HEK293 (cell line): ENCODE data around the gene TSGA10IP.

Source experiments
- CTCF ChIA-PET: fragments of 350-600 bp; formaldehyde crosslinking; extraction: SDS; loops from one replicate; lab custom pipeline; 2021; ENCODE audit warnings: antibody characterized with exemption; lab: Yijun Ruan, JAX
- POLR2A ChIA-PET: fragments of 300-600 bp; formaldehyde crosslinking; extraction: SDS; loops from one replicate; lab custom pipeline; 2020; ENCODE audit warnings: antibody characterized with exemption, inconsistent platforms; lab: Yijun Ruan, JAX
- H3K27ac ChIP-seq: fragments of 200-500 bp; sonication (Bioruptor generic); 2 replicates; pipeline ENCODE4 v1.5.1; 2014; ENCODE audit warnings: low read depth, low read length, control low read depth, inconsistent platforms; ENCODE audit errors: extremely low read depth
- H3K36me3 ChIP-seq, 2 experiments: fragments of 200-500 bp in 1 of 2; sonication (Bioruptor generic) in 1 of 2; 1 replicate in 1 of 2; 2 replicates in 1 of 2; pipeline ENCODE4 v1.5.1; 2014 to 2017; ENCODE audit warnings: inconsistent platforms in 2 of 2, low read length in 2 of 2; ENCODE audit not compliant: control insufficient read depth in 2 of 2, insufficient read depth in 1 of 2
- H3K4me1 ChIP-seq: fragments of 200-500 bp; sonication (Bioruptor generic); 2 replicates; pipeline ENCODE4 v1.5.1; 2014; ENCODE audit warnings: mild to moderate bottlenecking, low read length, inconsistent platforms; ENCODE audit not compliant: control insufficient read depth, insufficient read depth
- H3K4me3 ChIP-seq: 2 replicates; pipeline ENCODE4 v1.5.1; 2011; ENCODE audit warnings: low read depth, mild to moderate bottlenecking, control low read depth, low read length, moderate library complexity
- H3K9me3 ChIP-seq: fragments of 200-500 bp; sonication (Bioruptor generic); 2 replicates; pipeline ENCODE4 v1.5.1; 2014; ENCODE audit warnings: low read depth, low read length, inconsistent platforms; ENCODE audit not compliant: control insufficient read depth, insufficient read depth
- EGR2 ChIP-seq: fragments of 450-650 bp; formaldehyde crosslinking; IDR thresholded peaks from 2 replicates; pipeline ENCODE4 v1.5.1; 2016; ENCODE audit warnings: low read depth, missing biosample characterization, missing genetic modification characterization
- GLIS1 ChIP-seq: fragments of 450-650 bp; formaldehyde crosslinking; IDR thresholded peaks from 2 replicates; pipeline ENCODE4 v1.5.1; 2016; ENCODE audit warnings: missing biosample characterization, missing genetic modification characterization
- GLIS2 ChIP-seq: fragments of 450-650 bp; formaldehyde crosslinking; IDR thresholded peaks from 2 replicates; pipeline ENCODE4 v1.5.1; 2016; ENCODE audit warnings: missing biosample characterization, missing genetic modification characterization
- HOXC10 ChIP-seq: sonication (generic); formaldehyde crosslinking; IDR thresholded peaks from 2 replicates; pipeline ENCODE4 v1.8.1; 2023; ENCODE audit warnings: mild to moderate bottlenecking, missing genetic modification reagents
- IKZF3 ChIP-seq: fragments of 450-650 bp; IDR thresholded peaks from 2 replicates; pipeline ENCODE4 v1.5.0; 2018; ENCODE audit warnings: missing biosample characterization, mild to moderate bottlenecking, missing genetic modification characterization, moderate library complexity
- KLF16 ChIP-seq: fragments of 450-650 bp; formaldehyde crosslinking; IDR thresholded peaks from 2 replicates; pipeline ENCODE4 v1.5.1; 2017; ENCODE audit warnings: missing biosample characterization, missing genetic modification characterization
- KLF9 ChIP-seq: fragments of 450-650 bp; formaldehyde crosslinking; IDR thresholded peaks from 2 replicates; pipeline ENCODE4 v1.5.1; 2016; ENCODE audit warnings: missing biosample characterization, missing genetic modification characterization, low read depth
- RBAK ChIP-seq: fragments of 450-650 bp; formaldehyde crosslinking; IDR thresholded peaks from 2 replicates; pipeline ENCODE4 v1.5.1; 2016; ENCODE audit warnings: missing biosample characterization, missing genetic modification characterization
- SCRT2 ChIP-seq: fragments of 450-650 bp; formaldehyde crosslinking; IDR thresholded peaks from 2 replicates; pipeline ENCODE4 v1.5.1; 2016; ENCODE audit warnings: missing biosample characterization, missing genetic modification characterization
- SP2 ChIP-seq: fragments of 450-650 bp; formaldehyde crosslinking; IDR thresholded peaks from 2 replicates; pipeline ENCODE4 v1.5.1; 2016; ENCODE audit warnings: missing biosample characterization, missing genetic modification characterization
- SP3 ChIP-seq: fragments of 450-650 bp; formaldehyde crosslinking; IDR thresholded peaks from 2 replicates; pipeline ENCODE4 v1.5.1; 2016; ENCODE audit warnings: missing biosample characterization, missing genetic modification characterization
- SP7 ChIP-seq: fragments of 450-650 bp; formaldehyde crosslinking; IDR thresholded peaks from 2 replicates; pipeline ENCODE4 v1.5.1; 2016; ENCODE audit warnings: missing biosample characterization, missing genetic modification characterization
- YY1 ChIP-seq: fragments of 450-650 bp; formaldehyde crosslinking; IDR thresholded peaks from 2 replicates; pipeline ENCODE4 v1.5.1; 2018; ENCODE audit warnings: missing biosample characterization, missing genetic modification characterization
- ZBTB20 ChIP-seq: fragments of 450-650 bp; formaldehyde crosslinking; IDR thresholded peaks from 2 replicates; pipeline ENCODE4 v1.5.1; 2016; ENCODE audit warnings: missing biosample characterization, missing genetic modification characterization
- ZFHX2 ChIP-seq: fragments of 450-650 bp; formaldehyde crosslinking; conservative IDR thresholded peaks from 2 replicates; pipeline ENCODE4 v1.5.1; 2016; ENCODE audit warnings: missing biosample characterization, missing genetic modification characterization
- ZIC2 ChIP-seq: fragments of 450-650 bp; formaldehyde crosslinking; IDR thresholded peaks from 2 replicates; pipeline ENCODE4 v1.5.1; 2016; ENCODE audit warnings: missing biosample characterization, missing genetic modification characterization
- ZNF16 ChIP-seq: fragments of 450-650 bp; formaldehyde crosslinking; IDR thresholded peaks from 2 replicates; pipeline ENCODE4 v1.5.1; 2016; ENCODE audit warnings: low read depth, missing biosample characterization, missing genetic modification characterization
- ZNF202 ChIP-seq: fragments of 450-650 bp; formaldehyde crosslinking; IDR thresholded peaks from 2 replicates; pipeline ENCODE4 v1.5.1; 2016; ENCODE audit warnings: missing biosample characterization, missing genetic modification characterization, borderline replicate concordance
- ZNF223 ChIP-seq: fragments of 450-650 bp; formaldehyde crosslinking; IDR thresholded peaks from 2 replicates; pipeline ENCODE4 v1.5.1; 2016; ENCODE audit warnings: missing biosample characterization, missing genetic modification characterization
- ZNF335 ChIP-seq: fragments of 450-650 bp; formaldehyde crosslinking; conservative IDR thresholded peaks from 2 replicates; pipeline ENCODE4 v1.5.1; 2016; ENCODE audit warnings: missing biosample characterization, missing genetic modification characterization
- ZNF341 ChIP-seq: fragments of 450-650 bp; formaldehyde crosslinking; IDR thresholded peaks from 2 replicates; pipeline ENCODE4; 2016; ENCODE audit warnings: low read depth, missing biosample characterization, missing genetic modification characterization
- ZNF37A ChIP-seq: fragments of 450-650 bp; IDR thresholded peaks from 2 replicates; pipeline ENCODE4 v1.5.1; 2018; ENCODE audit warnings: missing biosample characterization, missing genetic modification characterization
- ZNF510 ChIP-seq: fragments of 450-650 bp; formaldehyde crosslinking; IDR thresholded peaks from 2 replicates; pipeline ENCODE4 v1.5.1; 2018; ENCODE audit warnings: mild to moderate bottlenecking, missing genetic modification characterization, missing biosample characterization; ENCODE audit not compliant: insufficient replicate concordance
- ZNF623 ChIP-seq: fragments of 450-650 bp; formaldehyde crosslinking; IDR thresholded peaks from 2 replicates; pipeline ENCODE4 v1.5.1; 2016; ENCODE audit warnings: missing biosample characterization, missing genetic modification characterization
- ZNF629 ChIP-seq: fragments of 450-650 bp; formaldehyde crosslinking; IDR thresholded peaks from 2 replicates; pipeline ENCODE4 v1.5.1; 2017; ENCODE audit warnings: missing biosample characterization, missing genetic modification characterization
- ZXDB ChIP-seq: fragments of 450-650 bp; formaldehyde crosslinking; IDR thresholded peaks from 2 replicates; pipeline ENCODE4 v1.5.1; 2016; ENCODE audit warnings: missing biosample characterization, missing genetic modification characterization
- TF ChIP-seq, protein P1 (sequence below): fragments of 450-650 bp; formaldehyde crosslinking; optimal IDR thresholded peaks from 2 replicates; pipeline ENCODE3; 2016; ENCODE audit warnings: missing biosample characterization, mild to moderate bottlenecking, missing genetic modification characterization
- TF ChIP-seq, protein P2 (sequence below): fragments of 450-650 bp; formaldehyde crosslinking; IDR thresholded peaks from 2 replicates; pipeline ENCODE4 v1.5.1; 2016; ENCODE audit warnings: missing biosample characterization, missing genetic modification characterization
- TF ChIP-seq, protein P3 (sequence below): fragments of 450-650 bp; formaldehyde crosslinking; IDR thresholded peaks from 2 replicates; pipeline ENCODE4 v1.5.1; 2016; ENCODE audit warnings: missing biosample characterization, missing genetic modification characterization
- TF ChIP-seq, protein P4 (sequence below): fragments of 450-650 bp; formaldehyde crosslinking; IDR thresholded peaks from 2 replicates; pipeline ENCODE4 v1.5.1; 2016; ENCODE audit warnings: missing biosample characterization, missing genetic modification characterization

TSGA10IP gene

DNA sequence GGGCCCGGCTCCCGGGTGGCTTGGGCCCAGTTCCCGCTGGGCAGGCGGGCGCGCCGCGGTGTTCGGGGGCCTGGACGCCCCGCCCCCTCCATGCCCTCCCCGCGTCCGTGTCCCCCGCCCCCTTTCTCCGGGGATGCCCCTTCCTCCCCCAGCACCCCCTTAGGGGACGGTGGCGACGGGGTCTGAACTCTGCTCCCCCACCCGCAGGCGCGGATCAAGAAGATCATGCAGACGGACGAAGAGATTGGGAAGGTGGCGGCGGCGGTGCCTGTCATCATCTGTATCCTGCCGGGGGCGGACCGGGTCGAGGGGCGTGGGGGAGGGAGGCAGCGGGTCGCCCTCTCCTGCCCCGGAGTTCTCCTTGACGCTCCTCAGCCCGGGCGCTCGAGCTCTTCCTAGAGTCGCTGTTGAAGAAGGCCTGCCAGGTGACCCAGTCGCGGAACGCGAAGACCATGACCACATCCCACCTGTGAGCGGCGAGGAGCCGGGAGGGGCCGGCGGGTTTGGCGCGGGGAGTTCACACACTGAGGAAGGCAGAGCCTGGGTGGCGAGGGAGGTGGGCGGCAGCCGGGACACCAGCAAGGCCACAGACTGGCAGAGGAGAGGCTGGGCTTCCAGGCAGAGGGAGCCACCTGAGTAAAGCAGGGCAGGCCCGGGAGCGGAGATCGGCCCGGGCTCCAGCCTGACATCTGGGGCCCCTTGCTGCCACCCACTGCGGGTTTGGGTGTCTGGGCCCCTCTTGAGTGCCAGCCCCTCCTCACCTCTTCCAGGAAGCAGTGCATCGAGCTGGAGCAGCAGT is 25.5 kb upstream of the TSGA10IP start:
- ChIA-PET POLR2A (interaction anchor here (0.6 to 2.3 kb wide), 2 partner anchors 30 to 32 kb away, joined by 3 to 12 read pairs; partner anchors contain the start of genes CCDC85B and FIBP), CTCF (interaction anchor here (0.7 kb wide), 2 partner anchors 13 to 23 kb away, joined by 3 to 5 read pairs; no protein-coding TSS in a partner anchor)
- TF ChIP-seq GLIS1 (tag by site-specific recombination) (peak; percentile 10; the same call in 1 of the 2 replicates), ZNF629 (tag by site-specific recombination) (0 out of 2 replicates have a peak, but pooled peaks have one; percentile 1), SCRT2 (tag by site-specific recombination) (peak; percentile 68; the same call in 1 of the 2 replicates), ZBTB20 (peak; percentile 76; the same call in 1 of the 2 replicates), EGR2 (tag by site-specific recombination) (peak; percentile 57; the same call in 1 of the 2 replicates), SP7 (no peak), SP2 (tag by site-specific recombination) (peak; percentile 54), ZNF510 (tag by site-specific recombination) (no peak), KLF16 (tag by site-specific recombination) (0 out of 2 replicates have a peak, but pooled peaks have one; percentile 25), ZNF341 (peak; percentile 35; the same call in 1 of the 2 replicates), RBAK (tag by site-specific recombination) (no peak), ZNF623 (no peak), HOXC10 (CRISPR knock-in tag) (0 out of 2 replicates have a peak, but pooled peaks have one; percentile 22), YY1 (0 out of 2 replicates have a peak, but pooled peaks have one; percentile 2), ZNF37A (no peak), ZNF16 (tag by site-specific recombination) (no peak), KLF9 (tag by site-specific recombination) (peak; percentile 75), ZNF202 (tag by site-specific recombination) (no peak), IKZF3 (tag by site-specific recombination) (no peak), ZNF223 (tag by site-specific recombination) (no peak), SP3 (tag by site-specific recombination) (peak; percentile 60; the same call in 1 of the 2 replicates), ZFHX2 (tag by site-specific recombination) (peak; percentile 67), ZXDB (tag by site-specific recombination) (no peak), ZIC2 (peak; percentile 4; the same call in 1 of the 2 replicates), ZNF335 (tag by site-specific recombination) (peak; percentile 92), GLIS2 (tag by site-specific recombination) (peak; percentile 46; the same call in 1 of the 2 replicates)
- TF ChIP-seq, protein P1, sequence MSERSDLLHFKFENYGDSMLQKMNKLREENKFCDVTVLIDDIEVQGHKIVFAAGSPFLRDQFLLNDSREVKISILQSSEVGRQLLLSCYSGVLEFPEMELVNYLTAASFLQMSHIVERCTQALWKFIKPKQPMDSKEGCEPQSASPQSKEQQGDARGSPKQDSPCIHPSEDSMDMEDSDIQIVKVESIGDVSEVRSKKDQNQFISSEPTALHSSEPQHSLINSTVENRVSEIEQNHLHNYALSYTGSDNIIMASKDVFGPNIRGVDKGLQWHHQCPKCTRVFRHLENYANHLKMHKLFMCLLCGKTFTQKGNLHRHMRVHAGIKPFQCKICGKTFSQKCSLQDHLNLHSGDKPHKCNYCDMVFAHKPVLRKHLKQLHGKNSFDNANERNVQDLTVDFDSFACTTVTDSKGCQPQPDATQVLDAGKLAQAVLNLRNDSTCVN (tag by site-specific recombination) = peak; percentile 44
- TF ChIP-seq, protein P2, sequence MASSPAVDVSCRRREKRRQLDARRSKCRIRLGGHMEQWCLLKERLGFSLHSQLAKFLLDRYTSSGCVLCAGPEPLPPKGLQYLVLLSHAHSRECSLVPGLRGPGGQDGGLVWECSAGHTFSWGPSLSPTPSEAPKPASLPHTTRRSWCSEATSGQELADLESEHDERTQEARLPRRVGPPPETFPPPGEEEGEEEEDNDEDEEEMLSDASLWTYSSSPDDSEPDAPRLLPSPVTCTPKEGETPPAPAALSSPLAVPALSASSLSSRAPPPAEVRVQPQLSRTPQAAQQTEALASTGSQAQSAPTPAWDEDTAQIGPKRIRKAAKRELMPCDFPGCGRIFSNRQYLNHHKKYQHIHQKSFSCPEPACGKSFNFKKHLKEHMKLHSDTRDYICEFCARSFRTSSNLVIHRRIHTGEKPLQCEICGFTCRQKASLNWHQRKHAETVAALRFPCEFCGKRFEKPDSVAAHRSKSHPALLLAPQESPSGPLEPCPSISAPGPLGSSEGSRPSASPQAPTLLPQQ (tag by site-specific recombination) = peak; percentile 67; the same call in 1 of the 2 replicates
- TF ChIP-seq, protein P3, sequence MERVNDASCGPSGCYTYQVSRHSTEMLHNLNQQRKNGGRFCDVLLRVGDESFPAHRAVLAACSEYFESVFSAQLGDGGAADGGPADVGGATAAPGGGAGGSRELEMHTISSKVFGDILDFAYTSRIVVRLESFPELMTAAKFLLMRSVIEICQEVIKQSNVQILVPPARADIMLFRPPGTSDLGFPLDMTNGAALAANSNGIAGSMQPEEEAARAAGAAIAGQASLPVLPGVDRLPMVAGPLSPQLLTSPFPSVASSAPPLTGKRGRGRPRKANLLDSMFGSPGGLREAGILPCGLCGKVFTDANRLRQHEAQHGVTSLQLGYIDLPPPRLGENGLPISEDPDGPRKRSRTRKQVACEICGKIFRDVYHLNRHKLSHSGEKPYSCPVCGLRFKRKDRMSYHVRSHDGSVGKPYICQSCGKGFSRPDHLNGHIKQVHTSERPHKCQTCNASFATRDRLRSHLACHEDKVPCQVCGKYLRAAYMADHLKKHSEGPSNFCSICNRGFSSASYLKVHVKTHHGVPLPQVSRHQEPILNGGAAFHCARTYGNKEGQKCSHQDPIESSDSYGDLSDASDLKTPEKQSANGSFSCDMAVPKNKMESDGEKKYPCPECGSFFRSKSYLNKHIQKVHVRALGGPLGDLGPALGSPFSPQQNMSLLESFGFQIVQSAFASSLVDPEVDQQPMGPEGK (tag by site-specific recombination) = peak; percentile 12; the same call in 1 of the 2 replicates
- TF ChIP-seq, protein P4, sequence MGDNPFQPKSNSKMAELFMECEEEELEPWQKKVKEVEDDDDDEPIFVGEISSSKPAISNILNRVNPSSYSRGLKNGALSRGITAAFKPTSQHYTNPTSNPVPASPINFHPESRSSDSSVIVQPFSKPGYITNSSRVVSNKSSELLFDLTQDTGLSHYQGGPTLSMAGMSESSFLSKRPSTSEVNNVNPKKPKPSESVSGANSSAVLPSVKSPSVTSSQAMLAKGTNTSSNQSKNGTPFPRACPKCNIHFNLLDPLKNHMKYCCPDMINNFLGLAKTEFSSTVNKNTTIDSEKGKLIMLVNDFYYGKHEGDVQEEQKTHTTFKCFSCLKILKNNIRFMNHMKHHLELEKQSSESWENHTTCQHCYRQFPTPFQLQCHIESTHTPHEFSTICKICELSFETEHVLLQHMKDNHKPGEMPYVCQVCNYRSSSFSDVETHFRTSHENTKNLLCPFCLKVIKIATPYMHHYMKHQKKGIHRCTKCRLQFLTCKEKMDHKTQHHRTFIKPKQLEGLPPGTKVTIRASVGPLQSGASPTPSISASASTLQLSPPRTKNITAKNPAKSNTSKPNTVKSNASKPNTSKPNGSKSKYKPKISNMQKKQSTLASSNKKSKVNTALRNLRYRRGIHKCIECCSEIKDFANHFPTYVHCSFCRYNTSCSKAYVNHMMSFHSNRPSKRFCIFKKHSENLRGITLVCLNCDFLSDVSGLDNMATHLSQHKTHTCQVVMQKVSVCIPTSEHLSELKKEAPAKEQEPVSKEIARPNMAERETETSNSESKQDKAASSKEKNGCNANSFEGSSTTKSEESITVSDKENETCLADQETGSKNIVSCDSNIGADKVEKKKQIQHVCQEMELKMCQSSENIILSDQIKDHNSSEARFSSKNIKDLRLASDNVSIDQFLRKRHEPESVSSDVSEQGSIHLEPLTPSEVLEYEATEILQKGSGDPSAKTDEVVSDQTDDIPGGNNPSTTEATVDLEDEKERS (tag by site-specific recombination) = no peak
- Histone ChIP-seq H3K27ac (no peak overlapping the region; the same call in 1 of the 2 replicates), H3K4me1 (no peaks in the 10 kb centered on the region; the same call in 1 of the 2 replicates), H3K9me3 (no peaks in the 10 kb centered on the region), H3K36me3 (peaks cover 0 to 14% of the 10 kb centered on the region in 2 experiments; a peak in 2 of 3 replicates), H3K4me3 (peak overlapping the region; percentile 74)
